Spleen (tissue), 7 donors: ENCODE measurements around the gene KDM2B.

ENCODE experiments used
- POLR2A ChIP-seq, 3 donors: fragments of 450-650 bp; IDR thresholded peaks; one replicate each; pipeline ENCODE4 v1.5.1; 2017; ENCODE audit warnings: antibody characterized with exemption in 3 of 3, mild to moderate bottlenecking in 1 of 3
- POLR2AphosphoS5 ChIP-seq, 3 donors: sonication (generic); formaldehyde crosslinking; IDR thresholded peaks; one replicate each; pipeline ENCODE4 v1.5.1; 2017; ENCODE audit warnings: antibody characterized with exemption in 3 of 3
- TF ChIP-seq, protein P1 (sequence below), 11 experiments: fragments of 200-600 bp in 7 of 11; fragments of 450-650 bp in 4 of 11; sonication (generic) in 4 of 11; IDR thresholded peaks in 8 of 11; conservative IDR thresholded peaks in 3 of 11; 1 replicate in 7 of 11; 2 replicates in 4 of 11; pipeline versions ENCODE4 v1.4.0 to v1.8.0; 2016 to 2021; ENCODE audit warnings: antibody characterized with exemption in 11 of 11, inconsistent platforms in 4 of 11, mild to moderate bottlenecking in 1 of 11
- donor health status: DM: no; HTN: no; CAD: no; lungs with moderate emphysema.
- donor health status: DM: no; HTN: no; CAD: no.
- donor health status: DM: no; HTN: no; CAD: no.

GRCh38 chr12:121472150-121472905, 108.5 kb downstream of the KDM2B start:
- TF ChIP-seq, protein P1, sequence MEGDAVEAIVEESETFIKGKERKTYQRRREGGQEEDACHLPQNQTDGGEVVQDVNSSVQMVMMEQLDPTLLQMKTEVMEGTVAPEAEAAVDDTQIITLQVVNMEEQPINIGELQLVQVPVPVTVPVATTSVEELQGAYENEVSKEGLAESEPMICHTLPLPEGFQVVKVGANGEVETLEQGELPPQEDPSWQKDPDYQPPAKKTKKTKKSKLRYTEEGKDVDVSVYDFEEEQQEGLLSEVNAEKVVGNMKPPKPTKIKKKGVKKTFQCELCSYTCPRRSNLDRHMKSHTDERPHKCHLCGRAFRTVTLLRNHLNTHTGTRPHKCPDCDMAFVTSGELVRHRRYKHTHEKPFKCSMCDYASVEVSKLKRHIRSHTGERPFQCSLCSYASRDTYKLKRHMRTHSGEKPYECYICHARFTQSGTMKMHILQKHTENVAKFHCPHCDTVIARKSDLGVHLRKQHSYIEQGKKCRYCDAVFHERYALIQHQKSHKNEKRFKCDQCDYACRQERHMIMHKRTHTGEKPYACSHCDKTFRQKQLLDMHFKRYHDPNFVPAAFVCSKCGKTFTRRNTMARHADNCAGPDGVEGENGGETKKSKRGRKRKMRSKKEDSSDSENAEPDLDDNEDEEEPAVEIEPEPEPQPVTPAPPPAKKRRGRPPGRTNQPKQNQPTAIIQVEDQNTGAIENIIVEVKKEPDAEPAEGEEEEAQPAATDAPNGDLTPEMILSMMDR (IDR thresholded peaks at IDR 0.05 in 8 of 11, conservative IDR thresholded peaks at IDR 0.05 in 3 of 11), result no peak
- TF ChIP-seq POLR2A (IDR thresholded peaks at IDR 0.05) (no peak), POLR2AphosphoS5 (IDR thresholded peaks at IDR 0.05) (no peak)
